ENCODE measurements around the gene CKLF. TPM values are rescaled to one million over a fixed set of nuclear protein-coding genes. Genes with fewer than 3 reads are reported as not detected.

CKLF gene
- total RNA-seq, 4 donors from 2014 or later: 30.5 to 94.3 (median 42.2) TPM

- TF ChIP-seq, protein P1, sequence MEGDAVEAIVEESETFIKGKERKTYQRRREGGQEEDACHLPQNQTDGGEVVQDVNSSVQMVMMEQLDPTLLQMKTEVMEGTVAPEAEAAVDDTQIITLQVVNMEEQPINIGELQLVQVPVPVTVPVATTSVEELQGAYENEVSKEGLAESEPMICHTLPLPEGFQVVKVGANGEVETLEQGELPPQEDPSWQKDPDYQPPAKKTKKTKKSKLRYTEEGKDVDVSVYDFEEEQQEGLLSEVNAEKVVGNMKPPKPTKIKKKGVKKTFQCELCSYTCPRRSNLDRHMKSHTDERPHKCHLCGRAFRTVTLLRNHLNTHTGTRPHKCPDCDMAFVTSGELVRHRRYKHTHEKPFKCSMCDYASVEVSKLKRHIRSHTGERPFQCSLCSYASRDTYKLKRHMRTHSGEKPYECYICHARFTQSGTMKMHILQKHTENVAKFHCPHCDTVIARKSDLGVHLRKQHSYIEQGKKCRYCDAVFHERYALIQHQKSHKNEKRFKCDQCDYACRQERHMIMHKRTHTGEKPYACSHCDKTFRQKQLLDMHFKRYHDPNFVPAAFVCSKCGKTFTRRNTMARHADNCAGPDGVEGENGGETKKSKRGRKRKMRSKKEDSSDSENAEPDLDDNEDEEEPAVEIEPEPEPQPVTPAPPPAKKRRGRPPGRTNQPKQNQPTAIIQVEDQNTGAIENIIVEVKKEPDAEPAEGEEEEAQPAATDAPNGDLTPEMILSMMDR (IDR thresholded peaks at IDR 0.05; ENCODE audit: low read depth): no peak
These were observed 36.8 kb downstream of the CKLF start for GRCh38 chr16:66588981-66589713.

DNA sequence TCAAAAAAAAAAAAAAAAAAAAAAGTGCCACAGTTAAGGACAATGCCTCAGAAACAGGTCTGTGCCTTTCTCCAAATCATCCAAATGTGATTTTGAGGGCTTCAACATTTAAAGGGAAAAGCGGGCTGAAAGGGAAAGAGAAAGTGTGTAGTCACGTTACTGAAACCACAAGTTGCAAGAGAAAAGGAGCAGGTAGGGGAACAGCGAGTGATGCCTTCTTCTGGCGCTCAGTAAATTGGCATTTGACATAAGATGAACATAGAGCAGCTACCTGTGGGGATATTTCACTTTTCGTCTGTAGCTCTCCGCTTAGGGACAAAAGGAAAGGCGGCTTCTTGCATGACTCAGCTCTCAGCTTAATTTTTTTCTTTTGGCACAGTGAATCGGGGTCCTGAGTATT is 37.9 kb downstream of the CKLF start:
- TF ChIP-seq, protein P1 (IDR thresholded peaks at IDR 0.05; ENCODE audit: low read depth): no peak

DNA sequence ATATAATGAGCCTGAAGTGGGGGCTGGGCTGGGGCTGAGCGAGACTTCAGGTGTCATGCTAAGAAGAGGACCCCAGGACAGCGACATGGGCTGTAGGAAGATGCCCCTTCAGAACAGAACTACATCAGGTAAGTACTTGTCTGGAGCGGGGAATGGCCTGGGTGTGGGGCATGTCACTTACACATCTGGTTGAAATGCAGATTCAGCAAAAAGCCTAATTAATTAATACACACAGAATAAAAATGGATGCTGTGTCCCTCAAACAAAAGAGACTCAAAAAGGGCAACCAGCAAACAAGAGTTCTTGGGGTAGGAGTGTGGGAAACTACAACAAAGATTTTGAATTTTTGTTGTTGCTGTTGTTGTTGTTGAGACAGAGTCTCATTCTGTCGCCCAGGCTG is 38.6 kb downstream of the CKLF start:
- TF ChIP-seq, protein P1 (IDR thresholded peaks at IDR 0.05; ENCODE audit: low read depth): no peak

GRCh38 chr16:66592241-66592640 is 39.9 kb downstream of the CKLF start:
- TF ChIP-seq, protein P1 (IDR thresholded peaks at IDR 0.05; ENCODE audit: low read depth): no peak

GRCh38 chr16:66592814-66593213 is 40.4 kb downstream of the CKLF start:
- TF ChIP-seq, protein P1 (IDR thresholded peaks at IDR 0.05; ENCODE audit: low read depth): no peak

- TF ChIP-seq, protein P1 (IDR thresholded peaks at IDR 0.05; ENCODE audit: low read depth): no peak
These were observed 42.4 kb downstream of the CKLF start for GRCh38 chr16:66594739-66595138.

DNA sequence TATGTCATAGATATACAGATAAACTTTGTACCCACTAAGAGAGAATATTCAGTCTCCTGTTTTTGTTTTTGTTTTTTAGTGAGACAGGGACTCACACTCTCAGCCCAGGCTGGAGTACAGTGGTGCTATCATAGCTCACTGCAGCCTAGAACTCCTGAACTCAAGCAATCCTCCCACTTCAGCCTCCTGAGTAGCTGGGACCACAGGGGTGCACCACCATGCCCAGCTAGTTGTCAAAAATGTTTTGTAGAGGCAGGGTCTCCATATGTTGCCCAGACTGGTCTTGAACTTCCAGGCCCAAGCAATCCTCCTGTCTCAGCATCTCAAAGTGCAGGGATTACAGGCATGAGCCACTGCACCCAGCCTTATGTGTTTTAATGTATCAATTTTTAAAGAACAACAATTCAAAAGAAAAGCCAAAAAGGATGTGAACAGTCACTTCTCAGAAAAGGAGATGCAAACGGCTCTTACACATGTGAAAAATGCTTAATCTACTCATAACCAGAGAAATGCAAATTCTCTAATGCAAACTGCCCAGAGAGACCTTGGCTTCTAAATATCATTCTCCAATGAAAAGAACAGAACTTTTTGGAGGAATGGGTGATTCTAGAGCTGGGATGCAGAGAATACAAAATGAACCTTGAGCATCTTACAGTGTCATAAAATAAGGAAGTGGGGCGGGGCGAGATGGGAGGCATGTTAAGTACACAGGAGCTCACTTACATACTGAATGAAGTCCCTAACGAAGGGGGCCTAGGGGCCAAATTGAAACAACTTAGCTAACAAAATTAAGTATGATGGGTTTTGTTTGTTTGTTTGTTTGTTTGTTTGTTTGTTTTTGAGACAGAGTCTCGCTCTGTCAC is 44.8 kb downstream of the CKLF start:
- TF ChIP-seq, protein P1 (IDR thresholded peaks at IDR 0.05; ENCODE audit: low read depth): no peak

Data from subcutaneous adipose tissue (tissue), 4 donors.